ENCODE results near the gene EVA1A.

DNA sequence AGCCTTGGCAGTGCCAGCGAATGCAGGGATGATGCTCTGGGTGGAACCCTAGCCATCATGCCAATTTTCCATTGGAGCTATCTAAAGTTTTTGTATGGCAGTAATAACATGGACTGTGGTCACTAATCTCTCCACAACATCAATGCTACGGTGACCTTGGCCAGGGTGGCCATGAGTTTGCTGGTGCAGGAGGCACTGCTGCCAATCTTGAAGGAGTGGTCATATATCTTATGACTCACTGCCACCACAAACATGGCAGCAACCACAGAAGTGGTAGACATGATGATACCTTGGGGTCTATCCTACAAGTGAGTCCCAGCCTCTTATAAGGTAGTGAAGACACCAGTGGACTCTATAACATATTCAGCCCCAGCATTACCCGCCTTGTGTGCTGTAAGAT lies 104.6 kb downstream of the EVA1A start:
- TF ChIP-seq, protein P1, sequence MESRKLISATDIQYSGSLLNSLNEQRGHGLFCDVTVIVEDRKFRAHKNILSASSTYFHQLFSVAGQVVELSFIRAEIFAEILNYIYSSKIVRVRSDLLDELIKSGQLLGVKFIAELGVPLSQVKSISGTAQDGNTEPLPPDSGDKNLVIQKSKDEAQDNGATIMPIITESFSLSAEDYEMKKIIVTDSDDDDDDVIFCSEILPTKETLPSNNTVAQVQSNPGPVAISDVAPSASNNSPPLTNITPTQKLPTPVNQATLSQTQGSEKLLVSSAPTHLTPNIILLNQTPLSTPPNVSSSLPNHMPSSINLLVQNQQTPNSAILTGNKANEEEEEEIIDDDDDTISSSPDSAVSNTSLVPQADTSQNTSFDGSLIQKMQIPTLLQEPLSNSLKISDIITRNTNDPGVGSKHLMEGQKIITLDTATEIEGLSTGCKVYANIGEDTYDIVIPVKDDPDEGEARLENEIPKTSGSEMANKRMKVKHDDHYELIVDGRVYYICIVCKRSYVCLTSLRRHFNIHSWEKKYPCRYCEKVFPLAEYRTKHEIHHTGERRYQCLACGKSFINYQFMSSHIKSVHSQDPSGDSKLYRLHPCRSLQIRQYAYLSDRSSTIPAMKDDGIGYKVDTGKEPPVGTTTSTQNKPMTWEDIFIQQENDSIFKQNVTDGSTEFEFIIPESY (IDR thresholded peaks at IDR 0.05): no peak
- TF ChIP-seq, protein P2, sequence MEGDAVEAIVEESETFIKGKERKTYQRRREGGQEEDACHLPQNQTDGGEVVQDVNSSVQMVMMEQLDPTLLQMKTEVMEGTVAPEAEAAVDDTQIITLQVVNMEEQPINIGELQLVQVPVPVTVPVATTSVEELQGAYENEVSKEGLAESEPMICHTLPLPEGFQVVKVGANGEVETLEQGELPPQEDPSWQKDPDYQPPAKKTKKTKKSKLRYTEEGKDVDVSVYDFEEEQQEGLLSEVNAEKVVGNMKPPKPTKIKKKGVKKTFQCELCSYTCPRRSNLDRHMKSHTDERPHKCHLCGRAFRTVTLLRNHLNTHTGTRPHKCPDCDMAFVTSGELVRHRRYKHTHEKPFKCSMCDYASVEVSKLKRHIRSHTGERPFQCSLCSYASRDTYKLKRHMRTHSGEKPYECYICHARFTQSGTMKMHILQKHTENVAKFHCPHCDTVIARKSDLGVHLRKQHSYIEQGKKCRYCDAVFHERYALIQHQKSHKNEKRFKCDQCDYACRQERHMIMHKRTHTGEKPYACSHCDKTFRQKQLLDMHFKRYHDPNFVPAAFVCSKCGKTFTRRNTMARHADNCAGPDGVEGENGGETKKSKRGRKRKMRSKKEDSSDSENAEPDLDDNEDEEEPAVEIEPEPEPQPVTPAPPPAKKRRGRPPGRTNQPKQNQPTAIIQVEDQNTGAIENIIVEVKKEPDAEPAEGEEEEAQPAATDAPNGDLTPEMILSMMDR (IDR thresholded peaks at IDR 0.05; ENCODE audit: low read depth, low read length, missing input control): no peak
- TF ChIP-seq, protein P3, sequence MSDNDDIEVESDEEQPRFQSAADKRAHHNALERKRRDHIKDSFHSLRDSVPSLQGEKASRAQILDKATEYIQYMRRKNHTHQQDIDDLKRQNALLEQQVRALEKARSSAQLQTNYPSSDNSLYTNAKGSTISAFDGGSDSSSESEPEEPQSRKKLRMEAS (IDR thresholded peaks at IDR 0.05): no peak
- no peak for TF ChIP-seq RAD21 (IDR thresholded peaks at IDR 0.05)
- TF ChIP-seq, protein P4, sequence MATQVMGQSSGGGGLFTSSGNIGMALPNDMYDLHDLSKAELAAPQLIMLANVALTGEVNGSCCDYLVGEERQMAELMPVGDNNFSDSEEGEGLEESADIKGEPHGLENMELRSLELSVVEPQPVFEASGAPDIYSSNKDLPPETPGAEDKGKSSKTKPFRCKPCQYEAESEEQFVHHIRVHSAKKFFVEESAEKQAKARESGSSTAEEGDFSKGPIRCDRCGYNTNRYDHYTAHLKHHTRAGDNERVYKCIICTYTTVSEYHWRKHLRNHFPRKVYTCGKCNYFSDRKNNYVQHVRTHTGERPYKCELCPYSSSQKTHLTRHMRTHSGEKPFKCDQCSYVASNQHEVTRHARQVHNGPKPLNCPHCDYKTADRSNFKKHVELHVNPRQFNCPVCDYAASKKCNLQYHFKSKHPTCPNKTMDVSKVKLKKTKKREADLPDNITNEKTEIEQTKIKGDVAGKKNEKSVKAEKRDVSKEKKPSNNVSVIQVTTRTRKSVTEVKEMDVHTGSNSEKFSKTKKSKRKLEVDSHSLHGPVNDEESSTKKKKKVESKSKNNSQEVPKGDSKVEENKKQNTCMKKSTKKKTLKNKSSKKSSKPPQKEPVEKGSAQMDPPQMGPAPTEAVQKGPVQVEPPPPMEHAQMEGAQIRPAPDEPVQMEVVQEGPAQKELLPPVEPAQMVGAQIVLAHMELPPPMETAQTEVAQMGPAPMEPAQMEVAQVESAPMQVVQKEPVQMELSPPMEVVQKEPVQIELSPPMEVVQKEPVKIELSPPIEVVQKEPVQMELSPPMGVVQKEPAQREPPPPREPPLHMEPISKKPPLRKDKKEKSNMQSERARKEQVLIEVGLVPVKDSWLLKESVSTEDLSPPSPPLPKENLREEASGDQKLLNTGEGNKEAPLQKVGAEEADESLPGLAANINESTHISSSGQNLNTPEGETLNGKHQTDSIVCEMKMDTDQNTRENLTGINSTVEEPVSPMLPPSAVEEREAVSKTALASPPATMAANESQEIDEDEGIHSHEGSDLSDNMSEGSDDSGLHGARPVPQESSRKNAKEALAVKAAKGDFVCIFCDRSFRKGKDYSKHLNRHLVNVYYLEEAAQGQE (IDR thresholded peaks at IDR 0.05): no peak
- no peak for TF ChIP-seq SP1 (IDR thresholded peaks at IDR 0.05)
- TF ChIP-seq EGR1 (IDR thresholded peaks at IDR 0.05; ENCODE audit: low read depth in 2 of 2): no peak
- no peak for TF ChIP-seq YY1 (IDR thresholded peaks at IDR 0.05)
- TF ChIP-seq JUND (IDR thresholded peaks at IDR 0.05): no peak
